ENCODE data around the gene MRGPRD. TPM values are rescaled to one million over a fixed set of nuclear protein-coding genes. Genes with fewer than 3 reads are reported as not detected.

The MRGPRD gene
- total and polyA plus RNA-seq, 2 of the 13 experiments (the other 11 are each of a cell fraction or from before 2014, with no cell fraction given), result not detected

- Histone ChIP-seq H3K79me2 (ENCODE audit: insufficient read depth, low read length) (no peaks in the 10 kb centered on the region), H3K9ac (ENCODE audit: insufficient read depth, low read depth, low read length) (no peak overlapping the region), H3K27me3 (ENCODE audit: control insufficient read depth in 1 of 2, insufficient read depth in 2 of 2, low read length in 2 of 2) (peaks cover 3 to 33% of the 10 kb centered on the region in 2 experiments; a peak in 3 of 5 replicates), H2AFZ (ENCODE audit: low read length) (no peak overlapping the region), H4K20me1 (ENCODE audit: insufficient read depth, low read length) (no peaks in the 10 kb centered on the region), H3K9me3 (ENCODE audit: low read length) (no peaks in the 10 kb centered on the region), H3K27ac (ENCODE audit: extremely low read length, insufficient read depth, low read length) (no peak overlapping the region), H3K4me1 (ENCODE audit: insufficient read depth, low read length) (peaks cover 14% of the 10 kb centered on the region), H3K4me2 (ENCODE audit: low read depth, low read length) (no peak overlapping the region), H3K4me3 (replicated peaks in 1 of 3; ENCODE audit: insufficient read depth in 1 of 3, low read depth in 2 of 3, low read length in 3 of 3) (no peak overlapping the region), H3K36me3 (replicated peaks in 1 of 2; ENCODE audit: control insufficient read depth in 1 of 2, insufficient read depth in 2 of 2, low read length in 2 of 2) (no peaks in the 10 kb centered on the region)
- CTCF ChIA-PET (ENCODE audit: low intra/inter-chr PET ratio, low total read pairs), result no interaction called here
- no peak for ATAC-seq
- in situ Hi-C loops (cut with HindIII; ENCODE audit: extremely low pct_ligation_motif_present, low pct_unique_long_range_greater_than_20kb) (no loop called here), intact Hi-C loops (cut with micrococcal nuclease; ENCODE audit: unreplicated experiment) (no loop called here)
- BruUV-seq (replicated peaks), result no TSS peak
- POLR2A ChIA-PET, result no interaction called here
- no peak for DNase-seq (ENCODE audit: low spot score)
- 47% methylated on average over 10 of the region's 10 CpGs for WGBS (ENCODE audit: low lambda C conversion rate)
- FAIRE-seq, result no peak
- TF ChIP-seq ZBED4 (CRISPR knock-in tag; IDR thresholded peaks at IDR 0.05; ENCODE audit: borderline replicate concordance) (no peak), ZNF460 (CRISPR knock-in tag; IDR thresholded peaks at IDR 0.05; ENCODE audit: borderline replicate concordance) (no peak), ZNF709 (CRISPR knock-in tag; IDR thresholded peaks at IDR 0.05) (no peak), MEF2D (CRISPR knock-in tag; IDR thresholded peaks at IDR 0.05) (no peak), SMC3 (IDR thresholded peaks at IDR 0.05; ENCODE audit: low read length) (no peak), ZNF652 (CRISPR knock-in tag; IDR thresholded peaks at IDR 0.05; ENCODE audit: borderline replicate concordance, low read depth) (no peak), ZNF367 (CRISPR knock-in tag; IDR thresholded peaks at IDR 0.05; ENCODE audit: borderline replicate concordance) (no peak), ZNF546 (CRISPR knock-in tag; conservative IDR thresholded peaks at IDR 0.05) (no peak), ASH2L (IDR thresholded peaks at IDR 0.05; ENCODE audit: insufficient read length, low read depth, low read length) (no peak), ZNF282 (IDR thresholded peaks at IDR 0.05; ENCODE audit: partially characterized antibody) (no peak), ZFY (CRISPR knock-in tag; IDR thresholded peaks at IDR 0.05) (no peak), MTA3 (CRISPR knock-in tag; IDR thresholded peaks at IDR 0.05) (no peak), TAF1 (CRISPR knock-in tag; IDR thresholded peaks at IDR 0.05) (no peak), PAX8 (CRISPR knock-in tag; IDR thresholded peaks at IDR 0.05; ENCODE audit: borderline replicate concordance) (no peak), MBD4 (IDR thresholded peaks at IDR 0.05; ENCODE audit: borderline replicate concordance, low read length) (no peak), NFIB (CRISPR knock-in tag; IDR thresholded peaks at IDR 0.05; ENCODE audit: borderline replicate concordance) (no peak)
Observed at GRCh38 chr11:69017951-69018350, 37.2 kb upstream of the MRGPRD start.

All from HepG2 (cell line).